WERI-Rb-1 (cell line): ENCODE results near the gene FHL1.

Experiments
- DNase-seq: peaks from one replicate; pipeline ENCODE4 v3.0.0-alpha.2; 2020
- H3K27ac ChIP-seq: fragments of 250-450 bp; sonication (Bioruptor Pico); 2 replicates; pipeline ENCODE4 v1.5.1; 2020; ENCODE audit warnings: mild to moderate bottlenecking, moderate library complexity
- H3K27me3 ChIP-seq: fragments of 250-450 bp; sonication (Bioruptor Pico); 2 replicates; pipeline ENCODE4 v1.5.1; 2021; ENCODE audit warnings: mild to moderate bottlenecking, low read depth, moderate library complexity; ENCODE audit not compliant: insufficient read depth, severe bottlenecking
- H3K36me3 ChIP-seq: fragments of 250-450 bp; sonication (Bioruptor Pico); 2 replicates; pipeline ENCODE4 v1.5.1; 2020; ENCODE audit warnings: mild to moderate bottlenecking, moderate library complexity
- H3K4me3 ChIP-seq: 2 replicates; pipeline ENCODE4 v1.5.1; 2011; ENCODE audit warnings: low read depth, mild to moderate bottlenecking, control low read depth, low read length
- H3K9me3 ChIP-seq: fragments of 250-450 bp; sonication (Bioruptor Pico); 2 replicates; pipeline ENCODE4 v1.5.1; 2021; ENCODE audit warnings: mild to moderate bottlenecking, moderate library complexity; ENCODE audit not compliant: severe bottlenecking
- CTCF ChIP-seq: IDR thresholded peaks from 2 replicates; pipeline ENCODE4 v1.5.1; 2011; ENCODE audit warnings: low read depth, mild to moderate bottlenecking, control low read depth, inconsistent platforms, low read length

Gene FHL1

DNA sequence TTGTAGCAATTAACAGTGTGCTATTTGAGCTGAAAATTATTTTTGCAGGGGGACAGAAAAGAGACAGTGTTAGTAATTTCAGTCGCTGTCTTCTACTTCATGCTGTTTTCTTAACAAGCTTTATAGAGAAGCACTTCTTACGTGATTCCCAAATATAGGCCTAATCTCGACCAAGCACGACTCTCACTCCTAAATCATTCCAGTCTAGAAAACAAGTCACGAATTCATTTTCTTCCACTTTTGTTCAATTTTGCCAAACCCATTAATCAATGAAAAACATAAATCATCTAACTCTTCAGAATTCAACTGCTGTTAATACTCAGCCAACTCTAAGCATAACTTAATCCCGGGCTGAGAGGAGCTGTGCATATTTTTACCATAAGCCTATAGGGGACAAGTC lies 21.0 kb upstream of the FHL1 start:
- DNase-seq = no peak
- Histone ChIP-seq H3K27me3 (peaks cover 58% of the 10 kb centered on the region), H3K9me3 (no peaks in the 10 kb centered on the region), H3K27ac (no peak overlapping the region), H3K4me3 (no peak overlapping the region), H3K36me3 (no peaks in the 10 kb centered on the region)
- TF ChIP-seq CTCF = no peak

DNA sequence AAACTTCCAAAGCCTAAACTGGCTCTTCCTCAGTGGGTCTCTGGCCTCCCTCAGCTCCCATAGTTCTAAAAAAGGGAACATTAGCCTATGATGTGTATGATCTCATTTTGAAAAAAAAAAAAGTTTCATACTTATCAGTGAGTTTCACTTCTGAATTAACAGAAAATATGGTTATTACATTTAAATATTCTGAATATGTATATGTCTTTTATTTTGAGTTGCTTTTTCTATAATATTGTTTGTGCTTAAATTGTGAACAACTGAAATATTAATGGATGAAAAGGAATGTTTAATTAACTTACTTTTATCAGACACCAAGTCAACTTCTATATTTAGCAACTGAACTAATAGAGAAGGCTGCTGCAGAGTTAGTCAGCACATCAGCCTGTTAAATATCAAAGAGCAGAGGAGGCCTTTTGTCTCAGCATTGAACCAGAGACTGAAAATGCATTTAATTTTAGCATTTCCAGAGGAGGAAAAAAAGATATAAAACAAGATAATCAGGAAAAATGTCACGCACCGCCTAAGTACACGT lies 20.4 kb upstream of the FHL1 start:
- no peak for DNase-seq
- H3K9me3 ChIP-seq = no peaks in the 10 kb centered on the region
- no peak overlapping the region for H3K4me3 ChIP-seq
- no peak for TF ChIP-seq CTCF
- no peak overlapping the region for H3K27ac ChIP-seq
- H3K27me3 ChIP-seq = peaks cover 55% of the 10 kb centered on the region
- no peaks in the 10 kb centered on the region for H3K36me3 ChIP-seq

DNA sequence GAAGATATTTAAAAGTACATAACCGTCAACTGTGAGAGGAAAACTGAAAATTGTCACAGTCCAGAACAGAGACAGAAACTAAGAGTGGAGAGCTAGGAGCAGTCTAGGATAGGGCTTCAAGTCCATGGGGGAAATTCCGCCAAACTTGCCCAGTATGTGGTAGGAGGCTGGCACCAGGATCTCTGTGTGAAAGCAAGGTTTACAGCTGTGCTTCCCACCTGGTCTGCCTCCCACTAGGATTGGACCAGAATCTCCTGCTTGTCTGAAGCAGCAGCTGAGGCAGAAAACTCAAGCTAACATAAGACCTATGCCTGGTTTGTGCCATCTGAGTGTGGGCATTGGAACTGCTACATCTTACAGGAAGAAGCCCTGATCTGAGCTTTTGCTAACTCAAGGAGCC lies 18.6 kb upstream of the FHL1 start:
- H3K36me3 ChIP-seq = no peaks in the 10 kb centered on the region
- H3K9me3 ChIP-seq = no peaks in the 10 kb centered on the region
- H3K4me3 ChIP-seq = no peak overlapping the region
- DNase-seq = no peak
- peaks cover 53% of the 10 kb centered on the region for H3K27me3 ChIP-seq
- TF ChIP-seq CTCF = no peak
- H3K27ac ChIP-seq = no peak overlapping the region

DNA sequence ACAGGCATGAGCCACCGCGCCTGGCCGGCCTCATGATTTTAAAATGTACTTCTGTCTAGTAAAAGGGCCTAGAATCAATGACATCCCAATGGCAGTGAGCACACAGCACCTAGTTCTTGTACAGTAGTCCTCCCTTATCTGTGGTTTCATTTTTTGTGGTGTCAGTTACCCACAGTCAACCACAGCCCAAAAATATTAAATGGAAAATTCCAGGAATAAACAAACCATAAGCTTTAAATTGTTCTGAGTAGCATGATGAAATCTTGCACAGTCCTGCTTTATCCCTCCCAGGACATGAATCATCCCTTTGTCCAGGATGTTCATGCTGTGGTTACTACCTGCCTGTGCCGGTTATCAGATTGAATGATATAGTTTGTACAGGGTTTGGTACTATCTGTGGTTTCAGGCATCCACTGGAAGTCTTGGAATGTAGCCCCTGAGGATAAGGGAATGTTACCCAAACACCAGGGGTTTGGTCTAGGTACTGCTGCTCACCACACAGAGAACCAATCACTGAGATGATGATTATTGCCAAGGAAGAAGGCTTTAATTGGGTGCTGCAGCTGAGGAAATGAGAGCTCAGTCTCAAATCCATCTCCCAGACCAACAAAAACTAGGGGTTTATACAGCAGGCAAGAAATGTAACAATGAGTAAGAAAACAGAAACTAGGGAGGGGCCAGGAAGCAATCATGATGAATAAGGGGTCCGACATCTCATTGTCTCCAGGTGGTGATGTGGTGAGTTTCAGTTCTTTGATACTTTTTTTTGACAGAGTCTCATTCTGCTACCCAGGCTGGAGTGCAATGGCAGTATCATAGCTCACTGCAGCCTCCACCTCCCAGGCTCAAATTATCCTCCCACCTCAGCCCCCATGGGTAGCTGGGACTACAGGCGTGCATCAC lies 16.2 kb upstream of the FHL1 start:
- Histone ChIP-seq H3K27ac (no peak overlapping the region), H3K36me3 (no peaks in the 10 kb centered on the region), H3K4me3 (no peak overlapping the region), H3K27me3 (peaks cover 64% of the 10 kb centered on the region), H3K9me3 (no peaks in the 10 kb centered on the region)
- TF ChIP-seq CTCF = no peak
- DNase-seq = no peak

DNA sequence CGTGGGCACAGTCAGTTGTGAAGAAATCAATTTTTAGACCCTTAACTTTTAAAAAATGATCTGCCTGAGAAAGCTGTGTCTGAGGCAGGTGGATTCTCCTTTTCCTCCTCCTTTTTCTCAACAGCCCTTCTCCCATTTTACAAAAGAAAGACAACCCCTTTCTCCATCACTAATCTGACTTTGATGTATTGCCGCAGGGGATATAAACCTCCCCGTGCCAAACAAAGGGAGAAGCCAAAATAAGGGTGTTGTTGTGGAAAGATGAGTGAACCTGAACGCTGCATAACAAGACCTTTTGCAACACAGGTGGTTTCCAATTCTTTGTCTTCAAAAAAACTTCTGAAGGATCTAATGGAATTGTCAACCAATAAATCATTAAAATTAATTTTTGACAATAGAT lies 8.4 kb upstream of the FHL1 start:
- peaks cover 34% of the 10 kb centered on the region for H3K27me3 ChIP-seq

More for the DNA sequence above, 8.4 kb upstream of the FHL1 start:
- Histone ChIP-seq H3K27ac (no peak overlapping the region), H3K4me3 (no peak overlapping the region), H3K36me3 (no peaks in the 10 kb centered on the region), H3K9me3 (no peaks in the 10 kb centered on the region)
- no peak for TF ChIP-seq CTCF
- no peak for DNase-seq
